GM12878 (cell line): Measurements from ENCODE around the gene FBXL17. TPM values are rescaled to one million over a fixed set of nuclear protein-coding genes. Genes with fewer than 3 reads are reported as not detected.

Experiments used
- ATAC-seq: fragments of 200-7000 bp; cut with Tn5 transposase; 3 replicates; pipeline ENCODE4 v1.9.1; 2020; ENCODE audit warnings: mild to moderate bottlenecking, moderate library complexity
- BruUV-seq: library from RNA; stranded (reverse); fragments of 400-500 nt; replicated peaks from 2 replicates; lab custom pipeline; 2021; lab: Mats Ljungman, UMichigan
- CTCF ChIA-PET: fragments of 300-600 bp; sonication (Branson Sonifier 250); formaldehyde crosslinking; extraction: SDS; loops from one replicate; lab custom pipeline; 2021; ENCODE audit warnings: inconsistent platforms; lab: Yijun Ruan, JAX
- POLR2A ChIA-PET: fragments of 350-600 bp; formaldehyde crosslinking; extraction: SDS; loops from one replicate; lab custom pipeline; 2021; ENCODE audit warnings: inconsistent platforms; lab: Charles Lee
- RAD21 ChIA-PET: fragments of 300-600 bp; sonication (Branson Sonifier 250); formaldehyde crosslinking; loops from one replicate; lab custom pipeline; 2023; ENCODE audit warnings: antibody characterized with exemption; ENCODE audit not compliant: unreplicated experiment; lab: Charles Lee
- SMC1A ChIA-PET: fragments of 300-600 bp; sonication (Branson Sonifier 250); formaldehyde crosslinking; loops from one replicate; lab custom pipeline; 2023; ENCODE audit not compliant: unreplicated experiment, uncharacterized antibody; lab: Charles Lee
- DNase-seq: peaks from one replicate; pipeline ENCODE4 v3.0.0-alpha.2; 2011; ENCODE audit warnings: low read depth, low spot score
- FAIRE-seq: peaks from 3 replicates; lab custom pipeline; 2011; peaks lifted over from hg19 to GRCh38; lab: Jason Lieb, UNC
- H2AFZ ChIP-seq: 2 replicates; pipeline ENCODE4 v1.6.0; 2011; ENCODE audit warnings: low read depth, low read length, control low read depth; ENCODE audit not compliant: control insufficient read depth
- H3K27ac ChIP-seq: 2 replicates; pipeline ENCODE4 v1.5.1; 2011; ENCODE audit warnings: control low read depth; ENCODE audit not compliant: control insufficient read depth, insufficient read depth
- H3K27me3 ChIP-seq, 2 experiments: replicated peaks in 1 of 2; 2 replicates each; pipeline versions ENCODE4 v1.6.0 to v1.6.1; 2011; ENCODE audit warnings: low read length in 1 of 2; ENCODE audit not compliant: control insufficient read depth in 2 of 2, insufficient read depth in 2 of 2
- H3K36me3 ChIP-seq, 2 experiments: 2 replicates each; pipeline ENCODE4 v1.5.1; 2011; ENCODE audit warnings: low read length in 1 of 2; ENCODE audit not compliant: control insufficient read depth in 2 of 2, insufficient read depth in 2 of 2
- H3K4me1 ChIP-seq: 2 replicates; pipeline ENCODE4 v1.6.1; 2011; ENCODE audit warnings: mild to moderate bottlenecking, low read length, moderate library complexity, mixed read lengths; ENCODE audit not compliant: control insufficient read depth, insufficient read depth
- H3K4me2 ChIP-seq: 2 replicates; pipeline ENCODE4 v1.6.0; 2011; ENCODE audit warnings: control low read depth; ENCODE audit not compliant: control insufficient read depth, insufficient read depth
- H3K4me3 ChIP-seq: fragments of 200-600 bp; sonication (generic); 2 replicates; pipeline ENCODE4 v1.5.1; 2016
- H3K79me2 ChIP-seq: 2 replicates; pipeline ENCODE4 v1.6.0; 2011; ENCODE audit warnings: low read length; ENCODE audit not compliant: control insufficient read depth, insufficient read depth
- H3K9ac ChIP-seq: 2 replicates; pipeline ENCODE4 v1.8.0; 2011; ENCODE audit warnings: low read length, control low read depth, mixed read lengths; ENCODE audit not compliant: control insufficient read depth, insufficient read depth
- H3K9me3 ChIP-seq: replicated peaks from 3 replicates; pipeline ENCODE4 v1.5.1; 2011; ENCODE audit warnings: mild to moderate bottlenecking, low read length; ENCODE audit not compliant: control insufficient read depth, insufficient read depth
- H4K20me1 ChIP-seq: 2 replicates; pipeline ENCODE4 v1.6.0; 2011; ENCODE audit not compliant: control insufficient read depth, insufficient read depth
- CBFB ChIP-seq: IDR thresholded peaks from 2 replicates; pipeline ENCODE4 v1.6.1; 2016; ENCODE audit warnings: antibody characterized with exemption, low read depth
- CHD2 ChIP-seq: IDR thresholded peaks from 2 replicates; pipeline ENCODE4 v1.6.1; 2011; ENCODE audit warnings: low read depth, low read length, improper control_type of control experiment, borderline replicate concordance
- IKZF1 ChIP-seq: fragments of 450-650 bp; conservative IDR thresholded peaks from 2 replicates; pipeline ENCODE4 v1.6.1; 2017; ENCODE audit warnings: antibody characterized with exemption, mild to moderate bottlenecking
- TARDBP ChIP-seq: IDR thresholded peaks from 2 replicates; pipeline ENCODE4 v1.6.1; 2016; ENCODE audit warnings: borderline replicate concordance
- TCF12 ChIP-seq: IDR thresholded peaks from 2 replicates; pipeline ENCODE4 v1.6.1; 2011; ENCODE audit warnings: low read depth, mild to moderate bottlenecking, low read length
- ZNF592 ChIP-seq: fragments of 450-650 bp; IDR thresholded peaks from 2 replicates; pipeline ENCODE4 v1.6.1; 2017; ENCODE audit warnings: mild to moderate bottlenecking, moderate library complexity
- WGBS: methylation state at CpG from one replicate; pipeline ENCODE4 v1.1.6; 2016; ENCODE audit warnings: low lambda C conversion rate; ENCODE audit not compliant: insufficient replicate concordance, insufficient coverage; ENCODE audit errors: missing lambda C conversion rate; 5-methylcytosine and 5-hydroxymethylcytosine counted together
- in situ Hi-C: fragments of 300-500 bp; cut with MboI; formaldehyde crosslinking; loops from 9 replicates; pipeline ENCODE4 v1.14.3; 2018; ENCODE audit warnings: mixed read lengths
- intact Hi-C: fragments of 100-400 bp; cut with micrococcal nuclease; formaldehyde crosslinking; loops from one replicate; pipeline ENCODE4 v1.14.2; 2022; ENCODE audit not compliant: unreplicated experiment
- polyA plus RNA-seq, 11 experiments: library from polyadenylated mRNA; depleted of rRNA in 4 of 11; unstranded in 6 of 11; stranded (reverse) in 5 of 11; fragments of >200 nt; fragmentation: Nextera tagmentation in 4 of 11; fragmentation: Illumina TruSeq in 1 of 11; extraction: Ambion mirVana in 4 of 11; extraction: Trizol in 1 of 11; gene quantifications; 1 replicate in 1 of 11; 2 replicates in 10 of 11; pipeline versions ENCODE4 v1.2.1 to v1.2.3, GENCODE V29; 2011 to 2016; ENCODE audit warnings: inconsistent platforms in 2 of 11, missing spikeins in 2 of 11, low read depth in 1 of 11
- total RNA-seq, 4 experiments: library from RNA; depleted of rRNA in 3 of 4; stranded (reverse); fragments of >200 nt in 3 of 4; fragmentation: Illumina TruSeq in 1 of 4; extraction: Trizol in 1 of 4; gene quantifications; 2 replicates each; pipeline versions ENCODE4 v1.2.1 to v1.2.3, GENCODE V29; 2013 to 2021

Gene FBXL17
- total and polyA plus RNA-seq, 10 of the 15 experiments (the other 5 are each of a cell fraction or from before 2014, with no cell fraction given) = 0.88 to 9.0 (median 4.4) TPM

- ATAC-seq = no peak
- 90% methylated on average over 2 of the region's 2 CpGs for WGBS
- Histone ChIP-seq H3K27ac (no peak overlapping the region), H3K9ac (no peak overlapping the region)
- CTCF ChIA-PET = no interaction called here
- BruUV-seq = no TSS peak
- TF ChIP-seq CHD2 = no peak
- TF ChIP-seq TARDBP = no peak
- TF ChIP-seq ZNF592 = no peak
- TF ChIP-seq CBFB = no peak
- no peak for TF ChIP-seq IKZF1
- TF ChIP-seq TCF12 = no peak
- TF ChIP-seq, all 136 proteins: peak for 0
- Histone ChIP-seq H3K9me3 (no peaks in the 10 kb centered on the region), H4K20me1 (no peaks in the 10 kb centered on the region), H3K4me2 (no peak overlapping the region), H3K4me3 (no peak overlapping the region), H3K4me1 (no peaks in the 10 kb centered on the region), H3K79me2 (no peaks in the 10 kb centered on the region), H3K36me3 (no peaks in the 10 kb centered on the region), H2AFZ (no peak overlapping the region), H3K27me3 (no peaks in the 10 kb centered on the region)
- in situ Hi-C loops (no loop called here), intact Hi-C loops (no loop called here)
- RAD21 ChIA-PET = no interaction called here
- POLR2A ChIA-PET = no interaction called here
- SMC1A ChIA-PET = no interaction called here
- FAIRE-seq (no peak), DNase-seq (no peak)
Observed at GRCh38 chr5:108303611-108304010, 78.3 kb downstream of the FBXL17 start.
